Bone marrow (tissue), 2 donors: Measurements from ENCODE around the gene NUP54.

Experiments
- DNase-seq, 2 donors: peaks; one replicate each; lab custom pipeline; 2025; lab: John Stamatoyannopoulos, UW

Gene NUP54

GRCh38 chr4:76067652-76068286, 80.4 kb downstream of the NUP54 start:
- DNase-seq, result peak in 1 of 2 donors; percentile 44

DNA sequence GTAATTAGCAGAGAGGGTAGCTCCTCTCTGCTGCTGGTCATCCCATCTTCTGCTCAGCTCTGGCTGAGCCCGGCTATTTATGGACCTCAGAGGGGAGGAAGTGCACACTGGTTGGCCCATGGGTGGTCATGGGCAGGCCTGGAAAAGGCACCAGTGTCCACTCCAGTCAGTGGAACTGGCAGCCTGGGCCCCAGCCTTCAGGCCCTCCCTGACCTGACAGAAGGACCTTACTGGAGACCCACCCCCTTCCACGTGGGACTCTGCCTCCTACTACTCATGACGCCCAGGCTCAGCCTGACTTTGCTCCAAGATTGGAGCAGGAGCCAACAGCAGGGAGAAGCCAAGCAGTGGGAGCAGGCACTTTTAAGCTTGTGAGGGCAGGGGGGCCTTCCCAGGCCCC, 81.7 kb downstream of the NUP54 start:
- no peak for DNase-seq
